HG03378 (cell line): ENCODE measurements around the gene FKTN.

Experiments used
- ATAC-seq: cut with Tn5 transposase; IDR thresholded peaks from one replicate; pipeline ENCODE4 v1.9.1; 2021; ENCODE audit warnings: mild to moderate bottlenecking, moderate library complexity; ENCODE audit not compliant: unreplicated experiment

FKTN gene

DNA sequence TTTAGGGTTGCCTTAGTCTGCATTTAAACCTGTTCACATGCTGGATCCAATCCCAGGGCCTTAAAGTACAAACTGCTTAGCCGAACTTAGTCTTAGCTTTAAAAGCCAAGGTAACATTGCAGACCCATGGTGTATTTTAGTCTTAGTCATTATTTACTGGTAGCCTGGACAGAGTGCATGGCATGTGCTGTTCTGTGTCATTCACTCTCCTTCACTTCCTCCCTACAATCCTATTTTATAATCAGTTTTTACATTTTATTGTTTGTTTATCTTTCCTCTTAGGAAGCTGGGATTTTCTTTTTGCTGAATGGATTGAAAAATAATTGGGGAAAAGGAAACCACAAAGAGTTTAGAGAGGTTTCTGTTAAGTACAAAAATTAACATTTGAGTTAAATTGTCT is 74.9 kb downstream of the FKTN start:
- no peak for ATAC-seq

DNA sequence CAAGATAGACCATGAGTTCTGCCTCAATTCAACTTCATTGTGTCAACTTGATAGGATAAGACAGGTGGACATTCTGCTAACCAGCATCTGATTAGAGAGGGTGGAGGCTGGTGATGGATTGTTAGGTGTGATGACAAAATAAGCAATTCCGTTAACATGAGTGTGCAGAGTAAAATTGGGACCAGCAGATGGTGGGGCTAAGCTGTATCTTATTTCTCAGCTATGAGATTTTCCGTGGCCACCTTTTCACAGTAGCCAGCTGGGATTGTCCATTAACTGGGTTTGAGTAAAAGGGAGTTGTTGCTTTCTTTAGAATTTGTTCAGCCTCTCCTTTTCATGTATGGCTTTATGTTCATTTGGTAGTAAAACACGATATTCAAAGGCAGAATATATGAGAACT is 75.5 kb downstream of the FKTN start:
- ATAC-seq = no peak

DNA sequence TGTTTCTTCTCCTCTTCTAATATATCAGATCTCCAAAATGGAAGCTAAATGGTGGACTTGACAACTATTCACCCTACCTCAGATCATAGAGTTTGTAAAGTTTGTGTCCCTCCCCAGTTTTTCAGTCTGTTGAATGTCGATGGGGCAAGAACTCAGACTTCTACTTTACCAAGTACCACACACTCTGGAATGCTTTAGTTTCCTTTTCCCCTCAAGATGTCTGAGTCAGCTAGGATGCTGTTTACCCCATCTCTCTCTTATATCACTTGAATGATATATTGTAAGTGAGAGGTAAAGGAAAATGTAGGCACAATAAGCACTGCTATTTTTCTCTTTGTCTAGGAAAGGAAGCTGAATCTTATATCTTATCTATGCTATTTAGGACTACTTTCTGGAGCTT is 78.4 kb downstream of the FKTN start:
- no peak for ATAC-seq

DNA sequence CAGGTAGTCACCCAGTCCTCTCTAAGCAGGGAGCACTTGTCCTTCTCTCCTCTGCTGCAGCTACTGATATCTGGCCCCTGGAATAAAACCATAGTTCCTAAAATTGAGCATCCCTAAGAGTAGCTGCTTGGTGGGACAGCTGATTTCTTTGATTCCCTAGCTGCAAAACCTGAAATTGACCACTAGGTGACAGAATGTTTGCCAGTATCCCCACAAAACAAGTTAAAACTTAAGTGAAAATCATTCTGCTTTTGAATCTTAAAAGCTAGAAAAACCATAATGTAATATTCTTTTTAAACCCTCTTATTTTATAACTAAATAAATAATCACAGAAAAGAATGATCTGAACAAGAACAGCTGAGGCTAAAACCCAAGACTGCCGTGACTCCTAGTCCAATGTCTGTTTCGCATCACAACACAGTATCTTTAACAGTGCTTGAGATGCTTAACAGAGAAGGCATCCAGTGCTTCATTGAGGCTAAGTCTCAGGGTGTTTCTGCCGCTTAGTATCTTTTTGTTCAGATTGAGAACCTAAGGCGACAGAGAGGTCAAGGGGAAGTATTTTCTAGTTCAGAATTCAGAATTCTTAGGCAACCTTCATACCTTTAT is 80.0 kb downstream of the FKTN start:
- no peak for ATAC-seq

DNA sequence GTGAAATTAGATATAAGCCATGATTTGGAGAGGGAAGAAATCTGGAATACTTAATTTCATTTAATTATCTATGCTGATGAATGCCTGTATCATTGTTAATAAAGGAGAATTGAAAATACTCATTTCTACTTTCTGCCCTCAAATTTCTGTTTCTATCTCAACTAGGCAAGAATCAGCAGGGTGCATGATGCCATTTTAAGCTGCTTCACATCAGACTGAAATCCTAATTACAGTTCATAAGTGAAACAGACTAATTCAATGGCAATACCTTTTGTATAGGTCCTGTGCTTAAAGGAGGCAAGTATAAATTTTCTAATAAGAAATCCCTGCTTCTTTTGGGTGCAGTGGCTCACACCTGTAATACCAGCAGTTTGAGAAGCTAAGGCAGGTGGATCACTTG is 82.0 kb downstream of the FKTN start:
- ATAC-seq = no peak

DNA sequence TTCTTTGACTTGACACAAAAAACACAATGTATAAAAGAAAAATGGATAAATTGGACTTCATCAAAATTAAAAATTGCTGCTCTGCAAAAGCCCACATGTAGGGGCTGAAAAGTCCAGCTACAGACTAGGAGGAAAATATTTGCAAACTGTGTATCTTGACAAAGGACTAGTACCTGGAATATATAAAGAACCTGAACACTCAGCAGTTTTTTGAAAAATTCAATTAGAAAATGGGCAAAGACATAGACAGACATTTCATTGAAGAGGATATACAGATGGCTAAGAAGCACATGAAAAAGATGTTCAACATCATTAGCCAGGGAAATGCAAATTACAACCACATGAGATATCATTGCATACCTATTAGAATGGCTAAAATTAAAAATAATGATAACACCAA is 85.9 kb downstream of the FKTN start:
- ATAC-seq = no peak

DNA sequence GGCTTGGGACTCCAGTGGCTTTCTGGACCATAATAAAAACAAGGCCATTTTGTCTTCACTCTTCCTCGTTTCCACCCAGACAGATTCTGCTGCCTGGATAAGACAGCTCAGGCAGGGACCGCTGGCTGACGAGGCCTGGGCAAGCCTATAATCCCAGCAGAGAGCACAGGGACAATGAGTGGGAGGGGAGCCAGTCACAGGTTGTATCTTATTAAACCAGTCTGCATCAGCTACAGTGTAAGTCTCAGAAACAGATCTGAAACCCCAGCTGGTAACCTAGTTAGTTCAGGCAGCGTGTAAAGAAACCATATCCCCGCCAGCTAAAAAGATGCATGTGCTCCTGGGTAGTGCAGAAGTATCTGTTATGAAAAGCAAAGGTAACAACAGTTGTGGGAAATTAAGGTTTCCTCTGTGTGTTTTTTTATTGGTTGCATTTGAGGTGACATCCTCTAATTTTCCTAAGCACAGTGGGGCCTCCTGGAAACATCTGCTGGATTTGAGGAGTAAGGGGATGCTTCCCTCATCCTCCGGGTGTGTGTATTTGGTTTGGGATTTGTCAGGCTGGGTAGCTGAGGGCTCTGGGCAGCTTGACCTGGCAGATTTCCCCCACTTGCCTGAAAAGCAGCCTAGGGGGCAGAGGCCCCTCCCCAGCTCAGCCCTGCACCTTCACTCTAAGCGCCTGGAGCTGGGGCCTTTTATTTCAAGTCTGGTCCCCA is 89.1 kb downstream of the FKTN start:
- no peak for ATAC-seq

DNA sequence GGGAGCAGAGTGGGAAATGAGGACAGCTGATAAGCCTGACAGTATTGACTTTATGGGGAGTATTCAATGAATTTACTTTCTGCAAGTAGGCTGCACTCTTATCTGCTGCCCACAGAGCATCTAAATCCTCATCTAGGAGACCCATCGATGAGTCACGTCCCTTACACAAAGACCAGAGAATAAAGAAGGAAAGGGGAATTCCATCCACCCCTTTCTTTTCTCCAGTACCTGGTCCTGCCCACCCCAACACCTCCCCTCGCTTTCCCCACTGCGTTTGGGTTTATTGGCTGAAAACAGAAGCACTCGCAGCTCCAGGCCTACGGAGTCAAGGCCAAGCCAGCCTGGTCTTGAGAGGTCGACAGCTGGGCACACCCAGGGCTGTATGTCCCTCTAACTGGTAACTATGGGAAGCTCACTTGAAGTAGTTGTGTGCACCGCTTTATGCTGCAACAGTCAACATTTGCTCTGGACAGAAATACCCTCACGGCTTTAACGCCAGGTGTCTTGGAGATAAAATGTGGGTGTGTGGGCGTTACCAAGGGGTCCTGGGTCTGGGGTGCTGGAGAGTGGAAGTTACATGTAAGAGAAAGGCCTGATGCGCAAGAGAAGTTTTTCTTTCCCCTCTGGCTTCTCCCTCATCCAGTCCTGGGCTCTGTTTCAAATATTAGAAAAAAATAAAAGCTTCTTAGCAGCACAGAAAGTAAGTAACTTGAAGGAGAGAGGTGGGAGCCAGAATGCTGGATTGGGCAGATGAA is 89.8 kb downstream of the FKTN start:
- no peak for ATAC-seq

DNA sequence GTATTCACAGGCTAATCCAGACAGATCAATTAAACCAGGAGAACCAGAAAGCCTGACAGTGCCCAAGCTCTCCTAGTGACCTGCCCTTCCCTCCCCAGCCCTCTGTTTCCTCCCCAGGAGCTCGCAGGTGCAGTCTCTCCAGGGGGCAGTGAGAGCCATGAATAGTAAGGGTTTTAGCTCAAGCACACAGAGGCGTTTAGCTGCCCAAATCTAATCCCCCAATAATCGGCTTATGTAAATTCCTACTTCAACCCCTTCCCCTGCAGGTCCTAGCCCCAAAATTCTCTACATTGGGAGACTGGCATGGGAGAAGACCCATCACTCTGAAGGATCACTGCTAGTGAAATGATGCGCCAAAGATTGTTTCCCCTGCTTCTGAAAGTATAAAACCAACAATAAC is 93.9 kb downstream of the FKTN start:
- ATAC-seq = no peak

DNA sequence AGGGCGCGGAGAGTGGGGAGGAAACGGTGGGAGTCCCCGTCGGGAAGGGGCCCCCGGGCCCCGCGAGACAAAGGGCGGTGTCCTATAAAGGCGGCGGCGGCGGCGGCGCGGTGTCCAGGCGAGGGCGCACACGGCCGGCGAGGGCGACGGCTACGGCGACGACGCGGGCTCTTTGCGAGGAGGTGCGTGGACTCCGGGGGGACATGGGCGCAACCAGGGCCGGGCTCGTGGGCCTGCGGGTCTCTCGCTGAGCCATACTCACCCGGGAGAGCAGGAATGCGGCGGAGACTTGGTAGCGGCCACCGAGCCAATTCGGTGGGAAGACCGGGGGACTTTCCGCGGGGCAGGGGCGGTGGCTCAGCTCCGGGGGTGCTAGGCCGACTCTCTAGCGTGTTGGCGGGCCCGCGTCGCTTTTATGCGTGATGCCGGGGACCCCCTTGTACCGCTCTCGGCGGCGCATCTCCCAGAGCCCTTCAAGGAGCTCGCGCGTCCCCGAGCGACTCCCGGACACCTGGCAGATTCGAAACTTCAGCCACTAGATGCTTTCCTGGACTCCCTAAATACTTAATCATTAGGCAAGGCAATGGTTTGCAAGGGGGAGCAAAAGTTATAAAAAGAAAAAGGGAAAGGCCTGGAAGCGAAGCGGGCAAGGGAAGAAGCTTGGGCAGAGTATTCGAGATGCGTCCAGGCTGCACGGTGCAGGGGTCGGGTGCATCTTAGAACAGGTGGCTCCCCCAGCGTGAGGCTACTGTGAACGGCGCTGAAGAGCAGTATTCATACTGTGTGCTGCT is 98.4 kb downstream of the FKTN start:
- no peak for ATAC-seq

DNA sequence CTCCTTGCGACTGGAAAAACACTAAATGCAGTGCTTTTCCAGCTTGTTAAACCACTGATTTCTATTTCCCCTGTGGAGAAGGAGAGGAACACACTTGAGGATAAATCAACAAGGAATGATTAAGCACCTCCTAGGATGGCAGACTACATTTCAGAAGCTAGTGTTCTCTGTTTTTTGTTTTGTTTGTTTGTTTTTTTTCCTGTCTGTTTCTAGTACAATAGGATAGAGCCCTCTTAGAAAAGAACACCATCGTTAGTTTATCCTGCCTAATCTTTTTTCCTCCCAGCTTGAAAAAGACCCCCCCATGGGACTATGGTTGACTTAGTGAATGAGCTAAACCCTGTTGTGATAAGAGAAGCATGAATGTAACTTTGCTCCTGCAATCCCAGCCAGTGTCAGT is 100.4 kb downstream of the FKTN start:
- no peak for ATAC-seq

DNA sequence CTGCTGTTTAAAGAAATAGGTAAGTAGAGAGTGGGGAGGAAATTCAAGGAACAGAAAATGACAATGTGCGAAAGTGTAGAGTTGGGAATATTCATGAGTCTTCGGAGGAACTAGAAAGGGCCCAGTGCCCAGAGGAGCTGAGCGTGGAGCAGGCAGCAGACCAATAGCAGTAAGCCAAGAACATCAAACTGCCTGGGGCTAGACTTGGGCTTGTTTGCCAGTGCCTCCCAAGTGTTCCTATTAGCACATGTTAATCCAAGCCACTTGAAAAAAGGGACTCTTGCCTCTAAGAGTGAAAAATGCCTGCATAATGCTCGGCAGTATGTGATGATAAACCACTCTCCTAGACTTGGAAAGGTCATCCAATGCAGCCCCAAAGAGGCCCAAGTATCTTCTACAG is 103.1 kb downstream of the FKTN start:
- no peak for ATAC-seq

DNA sequence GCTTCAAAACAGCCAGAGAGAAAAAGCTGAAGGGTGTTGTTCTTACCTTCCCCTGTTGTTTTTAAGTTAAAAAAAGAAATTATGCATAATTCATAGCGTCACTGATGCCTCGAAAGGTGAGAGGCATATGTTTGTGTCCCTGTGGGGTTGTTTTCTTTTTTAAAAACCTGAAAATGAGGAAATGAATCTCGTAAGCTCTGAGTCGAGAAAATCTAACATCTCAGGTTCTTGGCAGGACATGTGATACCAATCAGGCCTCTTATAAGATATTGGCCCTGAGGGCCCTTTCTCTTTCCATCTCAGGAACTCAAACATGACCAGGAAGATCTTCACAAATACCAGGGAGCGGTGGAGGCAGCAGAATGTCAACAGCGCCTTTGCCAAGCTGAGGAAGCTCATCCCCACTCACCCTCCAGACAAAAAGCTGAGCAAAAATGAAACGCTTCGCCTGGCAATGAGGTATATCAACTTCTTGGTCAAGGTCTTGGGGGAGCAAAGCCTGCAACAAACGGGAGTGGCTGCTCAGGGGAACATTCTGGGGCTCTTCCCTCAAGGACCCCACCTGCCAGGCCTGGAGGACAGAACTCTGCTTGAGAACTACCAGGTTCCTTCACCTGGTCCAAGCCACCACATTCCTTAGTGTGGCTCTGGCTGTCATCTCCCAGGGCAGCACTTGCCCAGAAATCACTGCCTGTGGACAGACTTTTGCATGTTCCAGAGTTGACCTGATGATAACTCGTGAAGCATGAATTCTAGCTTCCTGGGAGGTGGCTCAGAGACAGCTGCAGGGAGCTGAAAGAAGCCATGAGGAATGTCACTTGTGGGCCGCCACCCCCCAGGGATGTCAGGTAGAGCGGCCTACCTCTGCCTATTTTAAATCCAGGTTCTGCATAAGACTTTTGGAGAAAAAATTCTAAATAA is 104.5 kb downstream of the FKTN start, which contains the start of gene TAL2:
TSS of gene TAL2 (plus strand) at position 274 of the 921 bp plus-strand sequence. CDS start at position 314, 40 bp downstream.
- ATAC-seq = peak; percentile 89

DNA sequence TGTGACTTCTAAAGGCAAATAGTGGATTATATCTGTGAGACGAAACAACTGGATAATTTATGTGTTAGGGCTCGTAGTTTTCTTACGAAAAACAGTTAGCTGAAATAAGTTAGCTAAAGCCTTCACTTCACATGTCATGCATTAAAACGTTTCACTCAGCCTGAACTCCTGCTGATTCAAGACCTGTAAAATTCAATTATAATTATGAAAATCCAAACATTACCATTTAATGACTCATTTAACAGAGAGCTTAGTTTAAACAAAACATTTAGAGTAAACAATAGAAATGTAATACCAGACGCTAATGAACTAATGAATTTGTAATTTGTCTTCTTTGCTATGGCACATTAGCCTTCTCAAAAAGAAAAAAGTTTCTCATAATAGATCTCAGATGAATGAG is 106.0 kb downstream of the FKTN start:
- no peak for ATAC-seq

DNA sequence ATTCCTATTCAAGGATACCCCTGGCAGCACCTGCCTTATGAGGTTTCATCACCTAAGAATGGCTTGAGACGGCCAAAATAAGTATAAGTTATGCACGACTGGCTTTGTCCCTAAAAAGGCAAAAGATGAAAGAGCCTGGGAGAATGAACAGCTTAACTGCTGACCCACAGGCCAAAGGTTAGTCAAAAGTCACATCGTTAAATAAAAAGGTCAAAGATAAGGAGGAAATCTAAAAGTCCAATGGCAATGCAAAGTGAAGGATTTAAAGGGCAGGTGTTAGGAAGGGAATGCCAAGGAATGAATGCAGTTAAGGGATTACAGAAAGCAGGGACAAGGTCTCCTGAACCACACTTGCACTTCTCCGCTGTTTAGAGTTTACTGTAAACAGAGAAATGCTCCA is 109.9 kb downstream of the FKTN start:
- ATAC-seq = no peak

DNA sequence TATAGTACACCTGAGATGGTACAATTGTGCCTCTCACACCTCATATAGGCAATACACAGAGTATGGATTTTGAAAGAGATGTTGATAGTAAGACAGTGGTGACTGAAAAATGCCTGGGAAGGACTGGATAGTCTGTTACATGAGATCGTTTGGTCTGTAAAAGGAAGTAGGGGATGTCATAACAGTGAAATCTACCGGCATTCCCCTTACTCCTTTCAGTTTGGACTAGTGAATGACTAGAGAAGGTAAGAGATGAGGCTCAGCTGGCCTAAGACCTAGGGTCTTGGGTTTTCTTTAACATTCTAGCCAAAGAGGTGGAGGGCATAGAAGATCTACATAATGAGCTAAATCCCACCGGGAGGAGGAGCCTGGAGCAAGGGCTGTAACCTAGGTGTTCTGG is 112.4 kb downstream of the FKTN start:
- no peak for ATAC-seq

DNA sequence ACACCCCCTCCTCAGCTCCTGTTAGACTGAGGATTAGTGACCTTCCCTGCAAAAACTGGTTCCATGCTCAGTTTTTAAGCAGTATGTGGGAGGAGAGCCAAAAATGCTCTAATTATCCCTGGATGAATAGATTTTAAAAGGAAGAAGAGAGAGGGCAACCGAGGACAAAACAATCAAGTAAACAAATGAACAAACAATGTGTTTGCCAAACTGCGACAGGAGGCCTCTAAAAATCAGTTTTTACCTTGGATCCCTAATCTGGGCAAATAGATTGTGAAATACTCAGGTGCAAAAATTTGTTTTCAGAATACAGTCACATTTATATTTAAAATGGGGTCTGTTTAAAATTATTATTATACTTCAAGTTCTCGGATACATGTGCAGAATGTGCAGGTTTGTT is 112.8 kb downstream of the FKTN start:
- ATAC-seq = no peak

DNA sequence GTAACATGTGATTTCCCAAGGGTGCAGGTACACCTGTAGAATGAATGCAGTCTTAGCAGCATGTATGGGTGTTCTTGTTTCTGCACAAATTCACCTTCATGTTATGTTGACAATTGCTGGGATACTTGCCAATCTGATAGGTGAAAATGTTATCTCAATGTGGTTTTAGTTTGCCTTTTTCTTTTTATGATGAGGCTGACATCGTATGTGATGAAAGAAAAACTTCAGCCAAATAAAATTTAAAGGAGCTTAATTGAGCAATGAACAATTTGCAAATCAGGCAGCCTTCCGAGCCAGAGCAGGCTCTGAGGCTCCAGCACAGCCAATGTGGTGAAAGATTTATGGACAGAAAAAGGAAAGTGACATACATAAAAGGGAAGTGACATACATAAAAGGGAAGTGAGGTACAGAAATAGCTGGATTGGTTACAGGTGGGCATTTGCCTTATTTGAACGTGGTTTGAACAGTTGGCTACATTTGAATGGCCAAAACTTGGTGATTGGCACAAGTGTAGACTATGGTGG is 114.8 kb downstream of the FKTN start:
- no peak for ATAC-seq

DNA sequence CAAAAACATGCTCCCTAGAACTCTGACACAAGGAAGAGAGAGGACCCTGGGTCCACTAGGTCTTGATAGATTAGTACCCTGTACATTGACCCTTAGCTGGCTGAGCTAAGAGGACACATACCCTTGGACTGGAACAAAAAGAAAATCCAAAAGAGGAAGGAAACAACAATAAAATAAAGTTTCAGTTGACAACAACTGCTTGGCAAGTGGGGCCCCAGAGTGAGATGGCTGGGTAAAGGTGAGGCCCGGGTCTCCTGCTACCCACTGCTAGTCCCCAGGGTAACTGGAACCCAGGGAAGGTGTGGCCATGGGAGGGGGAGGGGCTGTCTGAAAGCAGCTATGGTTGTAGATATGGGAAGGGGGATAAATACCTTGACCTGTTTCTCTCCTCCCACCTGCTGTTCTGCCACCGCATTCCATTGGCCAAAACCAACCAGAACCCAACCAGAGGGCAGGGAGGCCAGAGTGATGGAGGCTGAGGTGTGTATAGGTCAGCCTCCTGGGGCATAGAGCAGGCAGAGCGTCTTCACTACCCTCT is 116.0 kb downstream of the FKTN start:
- ATAC-seq = no peak
